ENCODE data around the gene NAALADL2.

- TF ChIP-seq EZH2phosphoT487 (IDR thresholded peaks at IDR 0.05) (no peak), EZH2 (IDR thresholded peaks at IDR 0.05) (no peak)
- TF ChIP-seq, protein P1, sequence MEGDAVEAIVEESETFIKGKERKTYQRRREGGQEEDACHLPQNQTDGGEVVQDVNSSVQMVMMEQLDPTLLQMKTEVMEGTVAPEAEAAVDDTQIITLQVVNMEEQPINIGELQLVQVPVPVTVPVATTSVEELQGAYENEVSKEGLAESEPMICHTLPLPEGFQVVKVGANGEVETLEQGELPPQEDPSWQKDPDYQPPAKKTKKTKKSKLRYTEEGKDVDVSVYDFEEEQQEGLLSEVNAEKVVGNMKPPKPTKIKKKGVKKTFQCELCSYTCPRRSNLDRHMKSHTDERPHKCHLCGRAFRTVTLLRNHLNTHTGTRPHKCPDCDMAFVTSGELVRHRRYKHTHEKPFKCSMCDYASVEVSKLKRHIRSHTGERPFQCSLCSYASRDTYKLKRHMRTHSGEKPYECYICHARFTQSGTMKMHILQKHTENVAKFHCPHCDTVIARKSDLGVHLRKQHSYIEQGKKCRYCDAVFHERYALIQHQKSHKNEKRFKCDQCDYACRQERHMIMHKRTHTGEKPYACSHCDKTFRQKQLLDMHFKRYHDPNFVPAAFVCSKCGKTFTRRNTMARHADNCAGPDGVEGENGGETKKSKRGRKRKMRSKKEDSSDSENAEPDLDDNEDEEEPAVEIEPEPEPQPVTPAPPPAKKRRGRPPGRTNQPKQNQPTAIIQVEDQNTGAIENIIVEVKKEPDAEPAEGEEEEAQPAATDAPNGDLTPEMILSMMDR (IDR thresholded peaks at IDR 0.05), result no peak
These were observed 14.9 kb downstream of the NAALADL2 start for GRCh38 chr3:174873832-174874657.

All from neural progenitor cell (in vitro differentiated cells).